GM21515 (cell line): Measurements from ENCODE around the gene OPRM1.
A peak's percentile ranks its signal among the peaks of the same experiment; 100 is the strongest.
"Not testable (repeated sequence)": the region's sequence is repeated elsewhere in the genome, so short reads cannot be mapped to it uniquely, and the experiment has no call there.

Experiments used
- ATAC-seq: cut with Tn5 transposase; IDR thresholded peaks from one replicate; pipeline ENCODE4 v1.9.1; 2021; ENCODE audit not compliant: unreplicated experiment

Gene OPRM1

GRCh38 chr6:154201688-154202087 lies 162.6 kb downstream of the OPRM1 start:
- not testable (repeated sequence) for ATAC-seq

GRCh38 chr6:154202339-154202738 lies 163.3 kb downstream of the OPRM1 start:
- no peak for ATAC-seq

- no peak for ATAC-seq
Measured at GRCh38 chr6:154202958-154203357, 163.9 kb downstream of the OPRM1 start.

GRCh38 chr6:154206141-154206540 lies 167.1 kb downstream of the OPRM1 start:
- ATAC-seq: no peak

GRCh38 chr6:154206996-154207395 lies 168.0 kb downstream of the OPRM1 start:
- no peak for ATAC-seq

- ATAC-seq: no peak
Measured at GRCh38 chr6:154209555-154209954, 170.5 kb downstream of the OPRM1 start.

- no peak for ATAC-seq
Measured at GRCh38 chr6:154210678-154211077, 171.6 kb downstream of the OPRM1 start.

- no peak for ATAC-seq
Measured at GRCh38 chr6:154213782-154214181, 174.7 kb downstream of the OPRM1 start.

- no peak for ATAC-seq
Measured at GRCh38 chr6:154218301-154218700, 179.3 kb downstream of the OPRM1 start.

- ATAC-seq: no peak
Measured at GRCh38 chr6:154218787-154219186, 179.7 kb downstream of the OPRM1 start.

GRCh38 chr6:154219250-154219649 lies 180.2 kb downstream of the OPRM1 start:
- no peak for ATAC-seq

- ATAC-seq: no peak
Measured at GRCh38 chr6:154222716-154223115, 183.7 kb downstream of the OPRM1 start.

- ATAC-seq: no peak
Measured at GRCh38 chr6:154223296-154223695, 184.3 kb downstream of the OPRM1 start.

- ATAC-seq: no peak
Measured at GRCh38 chr6:154226461-154226860, 187.4 kb downstream of the OPRM1 start.

GRCh38 chr6:154227862-154228520 lies 189.0 kb downstream of the OPRM1 start:
- no peak for ATAC-seq

GRCh38 chr6:154228521-154228905 lies 189.5 kb downstream of the OPRM1 start:
- no peak for ATAC-seq

- peak; percentile 63 for ATAC-seq
Measured at GRCh38 chr6:154229786-154230185, 190.7 kb downstream of the OPRM1 start.

GRCh38 chr6:154230393-154230792 lies 191.4 kb downstream of the OPRM1 start:
- ATAC-seq: no peak

GRCh38 chr6:154230910-154231595 lies 192.0 kb downstream of the OPRM1 start:
- no peak for ATAC-seq

GRCh38 chr6:154232013-154232910 lies 193.2 kb downstream of the OPRM1 start:
- ATAC-seq: no peak

- no peak for ATAC-seq
Measured at GRCh38 chr6:154233383-154233782, 194.3 kb downstream of the OPRM1 start.
